Activated CD8-positive, alpha-beta T cell treated with anti-CD3 and anti-CD28 coated beads, Interleukin-2, amount 10 ng/mL, durations not matched to agents 7 days and 5 days (primary cell): ENCODE results near the gene TRIM52. TPM values are rescaled to one million over a fixed set of nuclear protein-coding genes. Genes with fewer than 3 reads are reported as not detected.
"Not testable (repeated sequence)": the region's sequence is repeated elsewhere in the genome, so short reads cannot be mapped to it uniquely, and the experiment has no call there.

Source experiments
- ATAC-seq: fragments of 150-1000 bp; cut with Tn5 transposase; one replicate; pipeline ENCODE4 v1.10.0; 2021; ENCODE audit warnings: moderate library complexity
- CTCF ChIA-PET: fragments of 350-600 bp; sonication (Branson Sonifier 250); formaldehyde crosslinking; loops from one replicate; lab custom pipeline; 2021; ENCODE audit warnings: antibody characterized with exemption; lab: Charles Lee
- POLR2A ChIA-PET: fragments of 350-600 bp; sonication (Branson Sonifier 250); formaldehyde crosslinking; loops from one replicate; lab custom pipeline; 2021; ENCODE audit warnings: antibody characterized with exemption; lab: Charles Lee
- DNase-seq: peaks from one replicate; pipeline ENCODE4 v3.0.0-alpha.2; 2020
- H3K27ac Mint-ChIP-seq: one replicate; pipeline ENCODE4 v1.8.0; 2021; ENCODE audit warnings: mild to moderate bottlenecking, mixed read lengths
- H3K27me3 Mint-ChIP-seq: one replicate; pipeline ENCODE4 v1.8.0; 2021; ENCODE audit warnings: low read depth, mixed read lengths
- H3K36me3 Mint-ChIP-seq: one replicate; pipeline ENCODE4 v1.8.0; 2021; ENCODE audit warnings: low read depth, mixed read lengths
- H3K4me1 Mint-ChIP-seq: one replicate; pipeline ENCODE4 v1.8.0; 2021; ENCODE audit warnings: low read depth, mixed read lengths
- H3K4me3 Mint-ChIP-seq: one replicate; pipeline ENCODE4 v1.8.0; 2021; ENCODE audit warnings: mild to moderate bottlenecking, mixed read lengths
- H3K9me3 Mint-ChIP-seq: one replicate; pipeline ENCODE4 v1.8.0; 2022; ENCODE audit warnings: mixed read lengths; ENCODE audit not compliant: insufficient read depth
- total RNA-seq, 2 experiments: library from RNA; stranded (reverse); gene quantifications; one replicate each; pipeline ENCODE4 v1.2.3, GENCODE V29; 2021

Gene TRIM52
- total RNA-seq, 2 experiments from 2014 or later: 22.4 to 23.2 TPM

DNA sequence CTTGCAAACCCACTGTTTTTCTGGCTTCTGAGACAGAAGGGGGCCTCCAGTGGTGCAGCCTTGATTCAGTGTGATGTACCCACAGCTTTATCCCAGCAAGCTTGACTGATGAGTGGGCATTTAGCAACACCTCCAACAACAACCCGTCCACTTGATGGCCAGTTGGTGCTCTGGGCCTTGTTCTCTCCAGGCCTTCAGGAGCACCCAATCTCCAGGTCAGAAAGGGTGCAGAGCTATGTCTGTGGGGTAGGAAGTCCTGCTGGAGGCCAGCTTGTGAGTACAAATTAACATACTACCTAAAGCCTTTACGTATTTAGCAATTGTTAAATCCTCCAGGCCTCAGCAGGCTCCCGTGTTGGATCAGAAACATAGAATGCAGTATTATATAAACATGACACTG, 10.1 kb upstream of the TRIM52 start:
- ChIA-PET POLR2A (no interaction called here), CTCF (no interaction called here)
- ATAC-seq (no peak), DNase-seq (no peak)
- no peaks in the 10 kb centered on the region for H3K9me3 Mint-ChIP-seq
- no peaks in the 10 kb centered on the region for H3K36me3 Mint-ChIP-seq
- no peaks in the 10 kb centered on the region for H3K4me1 Mint-ChIP-seq
- no peak overlapping the region for H3K27ac Mint-ChIP-seq
- H3K27me3 Mint-ChIP-seq: no peaks in the 10 kb centered on the region
- no peak overlapping the region for H3K4me3 Mint-ChIP-seq

DNA sequence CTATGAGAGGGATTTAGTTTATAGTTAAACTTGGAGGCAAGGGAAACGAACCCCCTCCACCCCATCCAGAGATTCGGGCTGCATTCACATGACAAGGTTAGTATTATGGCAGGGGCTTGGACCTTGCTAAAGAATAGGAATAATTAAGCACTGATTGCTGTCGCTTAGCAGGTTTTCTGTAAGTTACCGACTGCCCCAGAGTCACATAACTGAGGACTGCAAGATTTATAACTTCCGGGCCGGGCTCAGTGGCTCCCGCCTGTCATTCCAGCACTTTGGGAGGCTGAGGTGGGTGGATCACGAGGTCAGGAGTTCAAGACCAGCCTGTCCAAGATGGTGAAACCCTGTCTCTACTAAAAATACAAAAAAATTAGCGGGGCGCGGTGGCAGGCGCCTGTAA, 7.0 kb upstream of the TRIM52 start:
- H3K9me3 Mint-ChIP-seq, H3K27me3 Mint-ChIP-seq, DNase-seq, POLR2A ChIA-PET, H3K4me3 Mint-ChIP-seq, H3K36me3 Mint-ChIP-seq, H3K4me1 Mint-ChIP-seq, H3K27ac Mint-ChIP-seq, CTCF ChIA-PET, ATAC-seq: not testable (repeated sequence)

DNA sequence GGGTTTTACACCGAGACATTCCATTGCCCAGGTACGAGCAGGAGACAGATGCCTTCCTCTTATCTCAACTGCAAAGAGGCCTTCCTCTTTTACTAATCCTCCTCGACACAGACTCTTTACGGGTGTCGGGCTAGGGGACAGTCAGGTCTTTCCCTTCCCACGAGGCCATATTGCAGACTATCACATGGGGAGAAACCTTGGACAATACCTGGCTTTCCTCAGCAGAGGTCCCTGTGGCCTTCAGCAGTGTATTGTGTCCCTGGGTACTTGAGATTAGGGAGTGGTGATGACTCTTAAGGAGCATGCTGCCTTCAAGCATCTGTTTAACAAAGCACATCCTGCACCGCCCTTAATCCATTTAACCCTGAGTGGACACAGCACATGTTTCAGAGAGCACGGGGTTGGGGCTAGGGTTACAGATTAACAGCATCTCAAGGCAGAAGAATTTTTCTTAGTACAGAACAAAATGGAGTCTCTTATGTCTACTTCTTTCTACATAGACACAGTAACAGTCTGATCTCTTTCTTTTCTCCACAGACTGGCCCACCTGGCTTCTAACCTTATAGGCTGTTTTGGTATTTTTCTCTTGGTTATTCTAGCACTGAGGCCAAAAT, 6.5 kb upstream of the TRIM52 start:
- H3K9me3 Mint-ChIP-seq, H3K36me3 Mint-ChIP-seq, H3K4me1 Mint-ChIP-seq, POLR2A ChIA-PET, H3K4me3 Mint-ChIP-seq, CTCF ChIA-PET, H3K27me3 Mint-ChIP-seq, DNase-seq, H3K27ac Mint-ChIP-seq, ATAC-seq: not testable (repeated sequence)

DNA sequence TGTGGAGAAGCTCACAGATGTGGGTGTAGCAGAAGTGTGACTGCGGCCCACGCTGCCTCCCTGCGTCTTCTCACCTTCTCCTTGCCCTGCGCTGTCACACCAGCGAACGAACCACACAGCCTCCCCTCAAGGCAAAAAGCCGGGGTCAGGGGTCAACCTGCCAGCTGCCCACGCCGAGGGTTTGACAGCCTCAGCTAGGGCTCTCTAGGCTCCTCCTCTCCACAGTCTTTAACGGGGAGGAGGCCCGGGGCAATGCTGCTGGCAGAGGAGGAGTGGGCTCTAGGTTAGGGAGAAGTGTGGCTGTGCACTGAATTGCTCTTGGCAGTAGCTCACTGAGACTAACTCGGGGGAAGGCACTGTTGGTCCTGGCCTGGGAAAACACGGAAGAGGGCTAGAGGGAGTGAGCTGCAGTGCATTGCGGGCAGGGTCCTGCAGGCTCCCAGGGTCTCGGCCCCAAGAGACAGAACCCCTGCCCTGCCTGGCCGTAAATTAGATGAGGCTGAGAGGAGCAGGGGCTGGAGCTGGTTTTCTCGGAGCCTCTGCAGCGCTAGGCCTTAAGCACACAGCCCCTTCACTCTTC, 4.2 kb upstream of the TRIM52 start:
- peak; percentile 17 for DNase-seq
- CTCF ChIA-PET: no interaction called here
- peaks cover 2% of the 10 kb centered on the region for H3K4me1 Mint-ChIP-seq

DNA sequence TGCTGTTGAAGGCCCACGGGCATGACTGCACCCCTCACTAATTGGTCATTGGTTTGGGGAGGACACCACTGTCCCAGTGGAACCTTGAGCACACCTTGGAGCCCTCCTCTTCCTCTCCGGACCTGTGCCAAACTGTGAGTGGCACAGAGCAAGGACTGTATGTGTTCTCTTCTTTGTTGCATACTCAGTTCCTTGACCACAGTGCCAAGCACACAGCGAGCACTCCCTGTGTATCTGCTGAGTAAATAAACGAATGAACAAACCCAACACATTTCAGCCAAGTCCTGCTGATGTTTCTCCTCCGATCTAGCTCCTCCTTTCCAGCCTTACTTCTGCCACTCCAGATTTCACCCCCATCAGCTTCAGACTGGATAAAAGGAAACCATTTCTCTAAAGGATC, 2.7 kb upstream of the TRIM52 start:
- Mint-ChIP-seq H3K27ac (peak overlapping the region; percentile 35), H3K27me3 (no peaks in the 10 kb centered on the region), H3K4me3 (no peak overlapping the region), H3K36me3 (peaks cover 18% of the 10 kb centered on the region), H3K4me1 (peaks cover 13% of the 10 kb centered on the region), H3K9me3 (no peaks in the 10 kb centered on the region)
- DNase-seq: no peak
- ChIA-PET CTCF (no interaction called here), POLR2A (interaction anchor here (3.3 to 5.0 kb wide), 2 partner anchors 17 to 79 kb away, joined by 12 to 86 read pairs; partner anchors contain the start of gene RACK1)
- ATAC-seq: no peak

More for the DNA sequence above, 4.2 kb upstream of the TRIM52 start:
- H3K27ac Mint-ChIP-seq: no peak overlapping the region
- POLR2A ChIA-PET: no interaction called here
- H3K4me3 Mint-ChIP-seq: no peak overlapping the region
- no peaks in the 10 kb centered on the region for H3K27me3 Mint-ChIP-seq
- no peak for ATAC-seq
- peaks cover 11% of the 10 kb centered on the region for H3K36me3 Mint-ChIP-seq
- H3K9me3 Mint-ChIP-seq: no peaks in the 10 kb centered on the region

DNA sequence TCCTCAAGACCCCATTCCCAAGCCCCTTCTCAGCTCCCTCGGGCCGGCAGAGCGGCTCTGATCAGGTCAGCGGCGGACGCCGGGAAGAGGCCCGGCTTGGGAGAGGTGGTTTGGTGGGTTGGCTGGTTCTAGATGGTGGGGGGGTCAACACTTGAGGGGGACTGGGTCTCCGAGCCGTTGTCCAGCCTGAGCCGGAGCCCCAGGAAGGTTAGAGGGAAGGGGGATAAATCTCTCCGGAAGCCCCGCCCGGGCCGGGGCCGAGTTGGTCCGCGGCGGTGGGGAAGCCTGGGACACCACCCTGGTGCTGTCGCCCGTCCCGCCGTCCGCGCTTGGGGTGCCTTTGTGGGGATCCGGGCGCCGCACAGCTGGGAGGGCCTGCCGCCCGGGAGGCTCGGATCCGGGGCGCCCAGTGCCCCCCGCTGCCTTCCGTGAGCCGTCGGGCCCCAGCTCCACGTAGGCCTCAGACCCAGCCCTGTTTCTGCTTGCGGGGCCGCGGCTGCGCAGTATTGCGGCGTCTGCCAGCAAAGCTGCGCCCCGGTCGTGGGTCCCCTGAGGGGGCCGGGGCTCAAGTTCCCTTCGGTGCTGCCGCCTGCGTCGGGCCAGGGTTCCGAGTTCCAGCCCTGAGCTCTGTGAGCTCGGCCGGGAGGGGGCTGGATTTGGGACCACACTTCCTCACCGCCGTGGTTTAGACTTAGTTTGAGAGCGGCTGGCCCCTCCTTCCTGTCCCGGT, 542 bp upstream of the TRIM52 start:
- peak; percentile 63 for ATAC-seq
- ChIA-PET POLR2A (interaction anchor here (0.6 to 5.0 kb wide), 18 partner anchors 10 to 458 kb away, joined by 3 to 86 read pairs (median 8); partner anchors contain the start of genes RACK1, TRIM41 and TRIM7), CTCF (interaction anchor here (0.8 to 2.6 kb wide), 6 partner anchors 11 to 77 kb away, joined by 3 to 16 read pairs (median 4); no protein-coding TSS in a partner anchor)
- Mint-ChIP-seq H3K36me3 (peaks cover 35% of the 10 kb centered on the region), H3K4me3 (peak overlapping the region; percentile 93), H3K27me3 (no peaks in the 10 kb centered on the region), H3K9me3 (no peaks in the 10 kb centered on the region), H3K4me1 (peaks cover 28% of the 10 kb centered on the region), H3K27ac (peak overlapping the region; percentile 96)
- DNase-seq: peak; percentile 83

DNA sequence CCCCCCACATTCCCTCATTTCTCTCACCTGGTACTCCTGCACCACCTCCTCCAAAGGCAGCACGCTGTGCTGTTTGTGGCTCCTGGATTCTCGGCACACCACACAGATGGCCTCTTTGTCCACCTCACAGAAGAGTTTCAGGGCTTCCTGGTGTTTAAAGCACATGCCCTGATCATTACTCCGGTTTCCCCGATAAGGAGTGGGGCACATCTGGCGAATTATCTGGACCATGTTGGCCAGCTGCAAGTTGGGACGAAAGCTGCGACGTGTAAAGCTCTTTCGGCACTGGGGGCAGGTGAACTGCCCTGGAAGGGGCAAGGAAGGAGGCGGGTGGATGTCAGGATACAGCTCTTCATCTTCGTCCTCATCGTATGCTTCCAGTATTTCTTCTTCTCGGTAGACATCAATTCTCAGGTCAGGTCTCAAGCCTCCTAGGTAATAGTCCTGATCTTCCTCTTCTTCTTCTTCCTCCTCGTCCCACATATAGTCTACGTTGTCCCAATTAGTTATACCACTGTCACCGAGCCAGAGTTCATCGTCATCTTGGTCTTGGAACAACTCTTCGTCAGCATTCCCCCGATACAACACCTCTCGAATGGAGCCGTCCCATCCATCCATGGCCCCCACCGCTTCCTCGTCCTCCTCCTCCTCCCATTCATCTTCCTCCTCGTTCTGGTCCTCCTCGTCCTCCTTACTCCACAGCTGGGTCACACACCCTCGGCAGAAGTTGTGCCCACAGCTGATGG, 796 bp downstream of the TRIM52 start:
- POLR2A ChIA-PET: interaction anchor here (0.8 to 5.0 kb wide), 15 partner anchors 9 to 450 kb away, joined by 3 to 86 read pairs (median 12); partner anchors contain the start of genes RACK1, TRIM41 and TRIM7
- Mint-ChIP-seq H3K27ac (peak overlapping the region; percentile 96), H3K9me3 (no peaks in the 10 kb centered on the region), H3K4me1 (peaks cover 40% of the 10 kb centered on the region), H3K27me3 (no peaks in the 10 kb centered on the region), H3K4me3 (peak overlapping the region; percentile 93), H3K36me3 (peaks cover 47% of the 10 kb centered on the region)
- DNase-seq (no peak), ATAC-seq (no peak)
- CTCF ChIA-PET: interaction anchor here (0.6 to 2.6 kb wide), 6 partner anchors 10 to 75 kb away, joined by 3 to 16 read pairs (median 6); partner anchors contain the start of gene RACK1

DNA sequence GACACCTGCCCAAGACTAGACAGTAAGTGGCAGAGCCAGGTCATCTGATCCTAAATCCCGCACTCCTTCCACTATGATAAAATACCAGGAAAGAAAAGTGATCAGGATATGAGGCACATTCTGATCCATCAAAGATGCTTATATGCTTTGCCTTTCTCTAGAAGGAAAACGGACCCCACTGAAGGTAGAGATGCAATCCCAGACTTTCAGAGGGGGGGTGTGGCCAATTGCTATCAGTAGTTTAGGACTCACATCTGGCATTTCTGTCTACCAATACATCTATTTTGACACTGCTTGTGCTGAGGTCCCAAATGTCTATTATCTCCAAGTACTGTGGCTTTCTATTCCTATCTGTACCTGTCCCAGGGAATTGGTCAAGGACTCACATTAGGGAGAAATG, 1.7 kb downstream of the TRIM52 start:
- Mint-ChIP-seq H3K36me3 (peaks cover 53% of the 10 kb centered on the region), H3K9me3 (no peaks in the 10 kb centered on the region), H3K27me3 (no peaks in the 10 kb centered on the region), H3K27ac (peak overlapping the region; percentile 96), H3K4me3 (peak overlapping the region; percentile 93), H3K4me1 (peaks cover 47% of the 10 kb centered on the region)
- CTCF ChIA-PET: interaction anchor here (0.6 to 2.6 kb wide), 3 partner anchors 9 to 17 kb away, joined by 3 to 16 read pairs (median 9); partner anchors contain the start of gene RACK1
- no peak for DNase-seq
- ATAC-seq: no peak
- POLR2A ChIA-PET: interaction anchor here (1.5 to 5.0 kb wide), 4 partner anchors 8 to 39 kb away, joined by 4 to 86 read pairs (median 38); partner anchors contain the start of genes RACK1 and TRIM41

DNA sequence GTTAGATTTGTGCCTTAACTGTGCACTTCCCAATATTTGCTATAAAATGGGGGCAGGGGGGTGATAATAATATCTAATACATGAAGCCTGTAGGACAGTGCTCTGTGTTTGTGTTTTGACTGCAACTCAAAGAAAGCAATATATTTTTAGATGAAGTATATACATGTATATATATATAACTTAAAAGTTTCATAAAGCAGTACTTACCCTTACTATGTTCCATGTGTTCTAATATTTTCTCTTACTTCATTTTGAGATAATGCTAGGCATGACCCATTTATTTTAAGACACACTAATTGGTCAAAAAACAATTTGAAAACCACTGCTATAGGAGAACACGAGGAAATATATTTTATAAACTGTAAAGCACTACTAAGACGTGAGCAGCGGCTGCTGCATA, 2.4 kb downstream of the TRIM52 start:
- H3K36me3 Mint-ChIP-seq: peaks cover 51% of the 10 kb centered on the region
- H3K9me3 Mint-ChIP-seq: no peaks in the 10 kb centered on the region
- DNase-seq: no peak
- peaks cover 47% of the 10 kb centered on the region for H3K4me1 Mint-ChIP-seq
- ChIA-PET CTCF (no interaction called here), POLR2A (interaction anchor here (3.7 to 5.0 kb wide), 2 partner anchors 12 to 36 kb away, joined by 30 to 86 read pairs; partner anchors contain the start of genes RACK1 and TRIM41)
- peak overlapping the region; percentile 93 for H3K4me3 Mint-ChIP-seq
- no peaks in the 10 kb centered on the region for H3K27me3 Mint-ChIP-seq
- no peak for ATAC-seq
- H3K27ac Mint-ChIP-seq: no peak overlapping the region

DNA sequence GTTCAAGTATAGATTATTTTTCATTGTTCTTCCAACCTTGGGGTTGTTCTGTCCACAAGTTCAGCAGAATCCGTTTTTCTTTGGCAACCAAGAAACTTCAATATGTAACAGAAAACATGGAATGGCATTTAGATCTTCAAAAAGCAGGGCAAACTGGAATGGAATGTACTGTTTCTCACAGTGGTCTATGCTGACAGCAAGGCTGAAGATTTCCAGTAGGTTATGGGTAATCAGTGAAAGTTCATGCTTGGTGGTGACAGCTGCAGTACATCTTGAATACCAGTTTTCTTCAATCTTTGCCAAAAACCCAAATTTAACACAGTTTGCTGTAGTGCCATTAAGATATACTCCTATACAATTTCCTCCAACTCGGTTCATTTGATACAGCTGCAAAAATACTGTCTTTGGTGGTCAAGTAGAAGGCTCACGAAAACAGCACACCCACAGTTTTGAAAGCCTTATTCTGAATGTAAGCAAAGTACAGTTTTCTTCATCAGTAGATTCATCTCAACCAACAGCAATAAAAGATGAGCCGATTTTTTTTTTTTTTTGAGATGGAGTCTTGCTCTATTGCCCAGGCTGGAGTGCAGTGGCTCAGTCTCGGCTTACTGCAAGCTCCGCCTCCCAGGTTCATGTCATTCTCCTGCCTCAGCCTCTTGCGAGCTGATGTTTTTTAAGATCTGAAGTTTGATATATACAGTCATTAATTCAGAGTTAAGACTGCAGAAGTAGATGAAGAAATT, 4.9 kb downstream of the TRIM52 start:
- Mint-ChIP-seq H3K27ac (no peak overlapping the region), H3K9me3 (no peaks in the 10 kb centered on the region), H3K4me3 (no peak overlapping the region), H3K4me1 (peaks cover 61% of the 10 kb centered on the region), H3K36me3 (peaks cover 57% of the 10 kb centered on the region), H3K27me3 (no peaks in the 10 kb centered on the region)
- ChIA-PET CTCF (interaction anchor here (0.7 to 1.4 kb wide), 6 partner anchors 10 to 71 kb away, joined by 3 to 4 read pairs (median 3); no protein-coding TSS in a partner anchor), POLR2A (interaction anchor here (0.8 to 1.7 kb wide), 3 partner anchors 11 to 71 kb away, joined by 3 to 5 read pairs (median 4); no protein-coding TSS in a partner anchor)
- ATAC-seq: no peak
- no peak for DNase-seq
